WTC11 (cell line): ENCODE measurements around the gene PLEKHO2. TPM values are rescaled to one million over a fixed set of nuclear protein-coding genes. Genes with fewer than 3 reads are reported as not detected.
A peak's percentile ranks its signal among the peaks of the same experiment; 100 is the strongest.

Experiments used
- ATAC-seq: fragments of 200-7000 bp; cut with Tn5 transposase; 2 replicates; pipeline ENCODE4 v1.10.0; 2021; ENCODE audit warnings: mild to moderate bottlenecking, moderate library complexity
- CTCF ChIA-PET: fragments of 300-600 bp; sonication (Branson Sonifier 250); formaldehyde crosslinking; loops from one replicate; lab custom pipeline; 2021; ENCODE audit warnings: antibody characterized with exemption; lab: Charles Lee
- POLR2A ChIA-PET: fragments of 350-600 bp; sonication (Branson Sonifier 250); formaldehyde crosslinking; loops from one replicate; lab custom pipeline; 2021; ENCODE audit warnings: antibody characterized with exemption; lab: Charles Lee
- DNase-seq: peaks from one replicate; pipeline ENCODE4 v3.0.0; 2021; ENCODE audit warnings: low spot score
- H3K27ac Mint-ChIP-seq: 2 replicates; pipeline ENCODE4 v1.8.0; 2021; ENCODE audit warnings: mixed read lengths
- H3K27me3 Mint-ChIP-seq: 2 replicates; pipeline ENCODE4 v1.8.0; 2021; ENCODE audit warnings: low read depth, mild to moderate bottlenecking, moderate library complexity, mixed read lengths
- H3K36me3 Mint-ChIP-seq: 2 replicates; pipeline ENCODE4 v1.8.0; 2021; ENCODE audit warnings: mixed read lengths
- H3K4me1 Mint-ChIP-seq: 2 replicates; pipeline ENCODE4 v1.8.0; 2022; ENCODE audit warnings: mixed read lengths
- H3K4me3 Mint-ChIP-seq: 2 replicates; pipeline ENCODE4 v1.8.0; 2021; ENCODE audit warnings: mild to moderate bottlenecking, moderate library complexity, mixed read lengths
- H3K9me3 Mint-ChIP-seq: 2 replicates; pipeline ENCODE4 v1.8.0; 2021; ENCODE audit warnings: mixed read lengths
- ERG ChIP-seq: fragments of 250-450 bp; sonication (Bioruptor Pico); IDR thresholded peaks from 2 replicates; pipeline ENCODE4 v1.8.0; 2021; ENCODE audit warnings: mild to moderate bottlenecking
- FOXJ3 ChIP-seq: sonication (generic); formaldehyde crosslinking; IDR thresholded peaks from 2 replicates; pipeline ENCODE4 v1.9.0; 2021; ENCODE audit warnings: missing genetic modification reagents, mild to moderate bottlenecking, borderline replicate concordance
- FOXP1 ChIP-seq: sonication (generic); formaldehyde crosslinking; IDR thresholded peaks from 2 replicates; pipeline ENCODE4 v1.8.0; 2022; ENCODE audit warnings: missing genetic modification reagents, mild to moderate bottlenecking, moderate library complexity, borderline replicate concordance
- GRHL2 ChIP-seq: fragments of 250-450 bp; sonication (Bioruptor Pico); IDR thresholded peaks from 2 replicates; pipeline ENCODE4 v1.8.0; 2022; ENCODE audit warnings: mild to moderate bottlenecking, moderate library complexity; ENCODE audit not compliant: insufficient replicate concordance, severe bottlenecking
- HMGXB4 ChIP-seq: sonication (generic); formaldehyde crosslinking; IDR thresholded peaks from 2 replicates; pipeline ENCODE4 v1.8.1; 2023; ENCODE audit warnings: mild to moderate bottlenecking, moderate library complexity, missing genetic modification reagents
- NR1H2 ChIP-seq: sonication (generic); formaldehyde crosslinking; IDR thresholded peaks from 2 replicates; pipeline ENCODE4 v1.9.0; 2021; ENCODE audit warnings: mild to moderate bottlenecking, moderate library complexity, missing genetic modification reagents
- ZNF138 ChIP-seq: sonication (generic); formaldehyde crosslinking; conservative IDR thresholded peaks from 2 replicates; pipeline ENCODE4 v1.8.1; 2022; ENCODE audit warnings: mild to moderate bottlenecking, moderate library complexity, missing genetic modification reagents
- ZNF232 ChIP-seq: sonication (generic); formaldehyde crosslinking; IDR thresholded peaks from 2 replicates; pipeline ENCODE4 v1.8.0; 2022; ENCODE audit warnings: mild to moderate bottlenecking, missing genetic modification reagents
- total RNA-seq: library from RNA; stranded (reverse); gene quantifications from 3 replicates; pipeline ENCODE4 v1.2.3, GENCODE V29; 2021
- TF ChIP-seq, protein P1 (sequence below): fragments of 250-450 bp; sonication (Bioruptor Pico); IDR thresholded peaks from 2 replicates; pipeline ENCODE4 v1.9.0; 2021; ENCODE audit warnings: moderate library complexity, mild to moderate bottlenecking, inconsistent platforms, borderline replicate concordance
- TF ChIP-seq, protein P2 (sequence below): sonication (generic); formaldehyde crosslinking; IDR thresholded peaks from 2 replicates; pipeline ENCODE4 v1.8.1; 2022; ENCODE audit warnings: low read depth, mild to moderate bottlenecking, moderate library complexity, missing genetic modification reagents, borderline replicate concordance
- TF ChIP-seq, protein P3 (sequence below): sonication (generic); formaldehyde crosslinking; IDR thresholded peaks from 2 replicates; pipeline ENCODE4 v1.8.0; 2022; ENCODE audit warnings: mild to moderate bottlenecking, missing genetic modification reagents
- TF ChIP-seq, protein P4 (sequence below): sonication (generic); formaldehyde crosslinking; IDR thresholded peaks from 2 replicates; pipeline ENCODE4 v1.8.1; 2023; ENCODE audit warnings: mild to moderate bottlenecking, missing genetic modification reagents, moderate library complexity

Gene PLEKHO2
- total RNA-seq, 1 experiment from 2014 or later: 22.1 TPM

GRCh38 chr15:64905119-64905831 is 63.6 kb downstream of the PLEKHO2 start (continued):
- TF ChIP-seq HMGXB4 (CRISPR knock-in tag) (no peak), GRHL2 (no peak), ZNF232 (no peak; the same call in 1 of the 2 replicates), ZNF138 (CRISPR knock-in tag) (peak; percentile 78; the same call in 1 of the 2 replicates), FOXJ3 (CRISPR knock-in tag) (no peak), ERG (no peak), NR1H2 (CRISPR knock-in tag) (no peak)
- TF ChIP-seq, protein P1, sequence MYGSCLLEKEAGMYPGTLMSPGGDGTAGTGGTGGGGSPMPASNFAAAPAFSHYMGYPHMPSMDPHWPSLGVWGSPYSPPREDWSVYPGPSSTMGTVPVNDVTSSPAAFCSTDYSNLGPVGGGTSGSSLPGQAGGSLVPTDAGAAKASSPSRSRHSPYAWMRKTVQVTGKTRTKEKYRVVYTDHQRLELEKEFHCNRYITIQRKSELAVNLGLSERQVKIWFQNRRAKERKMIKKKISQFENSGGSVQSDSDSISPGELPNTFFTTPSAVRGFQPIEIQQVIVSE: no peak
- TF ChIP-seq, protein P2, sequence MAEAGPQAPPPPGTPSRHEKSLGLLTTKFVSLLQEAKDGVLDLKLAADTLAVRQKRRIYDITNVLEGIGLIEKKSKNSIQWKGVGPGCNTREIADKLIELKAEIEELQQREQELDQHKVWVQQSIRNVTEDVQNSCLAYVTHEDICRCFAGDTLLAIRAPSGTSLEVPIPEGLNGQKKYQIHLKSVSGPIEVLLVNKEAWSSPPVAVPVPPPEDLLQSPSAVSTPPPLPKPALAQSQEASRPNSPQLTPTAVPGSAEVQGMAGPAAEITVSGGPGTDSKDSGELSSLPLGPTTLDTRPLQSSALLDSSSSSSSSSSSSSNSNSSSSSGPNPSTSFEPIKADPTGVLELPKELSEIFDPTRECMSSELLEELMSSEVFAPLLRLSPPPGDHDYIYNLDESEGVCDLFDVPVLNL (CRISPR knock-in tag): no peak
- TF ChIP-seq, protein P3, sequence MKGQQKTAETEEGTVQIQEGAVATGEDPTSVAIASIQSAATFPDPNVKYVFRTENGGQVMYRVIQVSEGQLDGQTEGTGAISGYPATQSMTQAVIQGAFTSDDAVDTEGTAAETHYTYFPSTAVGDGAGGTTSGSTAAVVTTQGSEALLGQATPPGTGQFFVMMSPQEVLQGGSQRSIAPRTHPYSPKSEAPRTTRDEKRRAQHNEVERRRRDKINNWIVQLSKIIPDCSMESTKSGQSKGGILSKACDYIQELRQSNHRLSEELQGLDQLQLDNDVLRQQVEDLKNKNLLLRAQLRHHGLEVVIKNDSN (CRISPR knock-in tag): no peak; the same call in 1 of the 2 replicates
- TF ChIP-seq, all 79 proteins: peak for 13

- DNase-seq (no peak), ATAC-seq (no peak)
- peaks cover 27% of the 10 kb centered on the region for H3K9me3 Mint-ChIP-seq
- H3K4me1 Mint-ChIP-seq: peaks cover 20% of the 10 kb centered on the region
- H3K36me3 Mint-ChIP-seq: peaks cover 25% of the 10 kb centered on the region
- CTCF ChIA-PET: interaction anchor here (0.8 to 2.4 kb wide), 15 partner anchors 10 to 178 kb away, joined by 3 to 12 read pairs (median 6); partner anchors contain the start of gene PLEKHO2
- H3K4me3 Mint-ChIP-seq: no peak overlapping the region
- peaks cover 24% of the 10 kb centered on the region for H3K27me3 Mint-ChIP-seq
- TF ChIP-seq HMGXB4 (CRISPR knock-in tag) (0 out of 2 replicates have a peak, but pooled peaks have one; percentile 15), FOXP1 (CRISPR knock-in tag) (0 out of 2 replicates have a peak, but pooled peaks have one; percentile 1)
- TF ChIP-seq, protein P4, sequence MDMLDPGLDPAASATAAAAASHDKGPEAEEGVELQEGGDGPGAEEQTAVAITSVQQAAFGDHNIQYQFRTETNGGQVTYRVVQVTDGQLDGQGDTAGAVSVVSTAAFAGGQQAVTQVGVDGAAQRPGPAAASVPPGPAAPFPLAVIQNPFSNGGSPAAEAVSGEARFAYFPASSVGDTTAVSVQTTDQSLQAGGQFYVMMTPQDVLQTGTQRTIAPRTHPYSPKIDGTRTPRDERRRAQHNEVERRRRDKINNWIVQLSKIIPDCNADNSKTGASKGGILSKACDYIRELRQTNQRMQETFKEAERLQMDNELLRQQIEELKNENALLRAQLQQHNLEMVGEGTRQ: no peak
- TF ChIP-seq, all 79 proteins: peak for 2
- POLR2A ChIA-PET: interaction anchor here (0.5 to 1.5 kb wide), 4 partner anchors 12 to 205 kb away, joined by 3 to 8 read pairs (median 4); no protein-coding TSS in a partner anchor
- no peak overlapping the region for H3K27ac Mint-ChIP-seq
Observed at GRCh38 chr15:64905941-64906340, 64.2 kb downstream of the PLEKHO2 start.
